Activated naive CD4-positive, alpha-beta T cell treated with anti-CD3 and anti-CD28 coated beads, Interleukin-2, amount 50 U/mL, for 24 hours (primary cell): Measurements from ENCODE around the gene RBCK1.
"Not testable (repeated sequence)": the region's sequence is repeated elsewhere in the genome, so short reads cannot be mapped to it uniquely, and the experiment has no call there.

Source experiments
- H3K27ac Mint-ChIP-seq: one replicate; pipeline ENCODE4 v1.8.0; 2021; ENCODE audit warnings: mild to moderate bottlenecking, mixed read lengths
- H3K27me3 Mint-ChIP-seq: one replicate; pipeline ENCODE4 v1.8.0; 2021; ENCODE audit warnings: mixed read lengths
- H3K36me3 Mint-ChIP-seq: one replicate; pipeline ENCODE4 v1.8.0; 2021; ENCODE audit warnings: mixed read lengths
- H3K4me1 Mint-ChIP-seq: one replicate; pipeline ENCODE4 v1.8.0; 2021; ENCODE audit warnings: mixed read lengths
- H3K4me3 Mint-ChIP-seq: one replicate; pipeline ENCODE4 v1.8.0; 2021; ENCODE audit warnings: mild to moderate bottlenecking, mixed read lengths
- H3K9me3 Mint-ChIP-seq: one replicate; pipeline ENCODE4 v1.8.0; 2021; ENCODE audit warnings: mixed read lengths

Gene RBCK1

DNA sequence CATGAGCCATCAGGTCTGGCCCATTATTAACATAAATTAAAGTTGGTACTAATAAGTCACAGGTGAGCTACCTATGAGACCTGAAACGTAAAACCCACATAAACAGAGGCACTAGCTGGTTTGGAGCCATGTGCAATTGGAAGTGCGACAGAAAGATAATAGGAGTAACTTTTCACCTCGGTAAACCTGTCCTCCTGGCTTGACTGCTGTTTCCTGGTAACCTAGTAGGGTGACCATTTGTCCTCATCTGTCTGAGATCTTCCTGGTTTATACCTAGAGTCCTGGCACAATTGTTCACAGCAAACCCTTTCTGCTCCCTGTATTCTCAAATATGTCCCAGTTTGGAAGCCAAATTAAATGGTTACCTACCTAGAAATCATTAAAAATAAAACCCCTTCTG lies 46.9 kb downstream of the RBCK1 start:
- H3K27me3 Mint-ChIP-seq, result no peaks in the 10 kb centered on the region
- peaks cover 45% of the 10 kb centered on the region for H3K4me1 Mint-ChIP-seq
- no peak overlapping the region for H3K27ac Mint-ChIP-seq
- no peak overlapping the region for H3K4me3 Mint-ChIP-seq
- H3K36me3 Mint-ChIP-seq, result peaks cover 3% of the 10 kb centered on the region
- H3K9me3 Mint-ChIP-seq, result no peaks in the 10 kb centered on the region

DNA sequence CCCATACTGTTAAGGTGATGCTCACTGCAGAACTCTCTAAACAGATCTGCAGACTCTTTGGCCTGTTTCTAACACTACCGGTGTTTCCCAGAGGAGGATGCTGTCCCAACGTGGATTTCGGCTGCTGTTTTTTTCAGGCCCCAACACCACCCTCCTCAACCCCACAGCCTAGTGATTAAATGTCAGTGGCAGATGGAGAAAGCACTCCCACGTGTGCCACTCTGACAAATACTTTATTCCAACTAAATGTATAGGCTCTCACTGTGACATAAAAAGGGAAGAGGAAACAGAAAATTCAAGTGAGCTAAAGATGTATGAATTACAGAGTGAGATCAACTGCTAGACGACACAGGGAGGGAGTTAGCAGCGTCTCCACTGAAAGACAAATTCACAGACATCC lies 50.7 kb downstream of the RBCK1 start:
- Mint-ChIP-seq H3K4me3 (peak overlapping the region; percentile 19), H3K27ac (peak overlapping the region; percentile 35), H3K36me3 (peaks cover 3% of the 10 kb centered on the region), H3K4me1 (peaks cover 58% of the 10 kb centered on the region), H3K27me3 (no peaks in the 10 kb centered on the region), H3K9me3 (no peaks in the 10 kb centered on the region)

DNA sequence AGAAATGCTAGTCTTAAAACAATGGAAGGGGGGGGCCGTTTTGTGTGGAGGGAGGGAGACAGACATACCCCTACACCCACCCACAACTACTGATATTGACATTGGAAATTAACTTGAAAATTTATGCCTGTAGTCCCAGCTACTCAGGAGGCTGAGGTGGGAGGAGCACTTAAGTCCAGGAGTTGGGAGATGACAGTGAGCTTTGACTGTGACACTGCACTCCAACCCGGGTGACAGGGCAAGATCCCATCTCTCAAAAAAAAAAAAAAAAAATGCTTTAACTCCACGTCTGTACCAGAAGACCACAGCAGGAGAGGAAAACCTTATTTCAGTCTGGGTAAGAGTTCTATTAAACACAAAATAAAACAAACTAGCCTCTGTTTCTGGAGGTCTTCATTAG lies 52.1 kb downstream of the RBCK1 start:
- Mint-ChIP-seq H3K27me3 (no peaks in the 10 kb centered on the region), H3K27ac (peak overlapping the region; percentile 25), H3K4me1 (peaks cover 54% of the 10 kb centered on the region), H3K9me3 (no peaks in the 10 kb centered on the region), H3K4me3 (peak overlapping the region; percentile 99), H3K36me3 (peaks cover 3% of the 10 kb centered on the region)

DNA sequence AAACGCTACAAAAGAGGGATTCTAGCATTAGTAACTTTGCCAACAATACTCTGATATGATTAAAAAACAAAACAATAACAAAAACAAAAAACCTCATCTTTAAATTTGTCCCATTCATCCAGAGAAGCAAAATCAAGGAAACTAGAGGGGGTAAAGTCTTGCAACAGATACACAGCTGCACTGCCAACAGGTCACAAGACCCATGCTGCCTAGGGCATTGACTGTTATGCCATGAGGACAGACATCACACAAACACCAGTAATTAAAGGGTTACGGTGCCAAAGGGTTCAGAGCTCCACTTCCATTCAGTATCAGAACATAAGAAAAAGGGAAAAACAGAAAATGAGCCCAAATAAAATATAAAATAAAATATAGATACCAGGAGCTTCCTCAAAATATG lies 52.6 kb downstream of the RBCK1 start:
- Mint-ChIP-seq H3K9me3 (no peaks in the 10 kb centered on the region), H3K27ac (peak overlapping the region; percentile 25), H3K36me3 (peaks cover 3% of the 10 kb centered on the region), H3K4me3 (peak overlapping the region; percentile 99), H3K4me1 (peaks cover 53% of the 10 kb centered on the region), H3K27me3 (no peaks in the 10 kb centered on the region)

DNA sequence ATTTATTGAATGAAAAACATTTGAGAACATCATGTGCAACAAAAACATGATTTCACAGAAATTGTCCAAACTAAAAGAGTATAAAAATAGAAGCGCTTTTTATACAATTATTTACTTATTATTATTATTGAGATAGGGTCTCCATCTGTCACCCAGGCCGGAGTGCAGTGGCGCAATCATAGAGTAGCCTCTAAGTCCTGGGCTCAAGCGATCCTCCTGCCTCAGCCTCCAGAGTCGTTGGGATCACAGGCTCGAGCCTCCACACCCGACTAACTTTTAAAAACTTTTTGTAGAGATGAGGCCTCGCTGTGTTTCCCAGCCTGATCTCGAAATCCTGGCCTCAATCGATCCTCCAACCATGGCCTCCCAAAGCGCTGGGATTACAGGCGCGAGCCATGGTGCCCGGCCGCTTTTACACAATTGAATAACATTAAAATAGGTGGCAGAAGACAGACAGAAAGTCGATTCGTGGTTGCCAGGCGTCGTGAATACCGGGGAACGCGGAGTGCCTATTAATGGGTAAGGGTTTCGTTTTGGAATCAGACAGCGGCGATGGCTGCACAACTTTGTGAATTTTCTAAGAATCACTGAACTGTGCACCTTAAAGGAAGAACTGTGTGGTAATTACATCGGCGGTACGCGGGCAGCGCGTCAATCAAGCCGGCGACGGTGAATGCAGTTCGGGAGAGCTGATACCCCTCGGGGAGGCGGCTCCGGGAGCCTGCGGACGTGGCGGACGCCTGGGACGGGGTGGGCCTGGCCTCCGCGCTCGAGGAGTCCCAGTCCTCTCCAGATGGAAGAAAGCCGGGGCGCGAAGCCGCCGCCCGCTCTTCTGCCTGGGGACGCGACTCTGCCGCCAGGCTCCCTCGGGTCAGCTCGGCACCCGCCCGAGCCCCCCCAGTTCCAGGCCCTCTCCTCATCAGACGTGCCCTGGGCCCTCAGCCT lies 53.4 kb downstream of the RBCK1 start:
- Mint-ChIP-seq H3K9me3 (no peaks in the 10 kb centered on the region), H3K4me1 (peaks cover 49% of the 10 kb centered on the region), H3K27ac (peak overlapping the region; percentile 96), H3K36me3 (peaks cover 3% of the 10 kb centered on the region), H3K27me3 (no peaks in the 10 kb centered on the region), H3K4me3 (peak overlapping the region; percentile 99)

DNA sequence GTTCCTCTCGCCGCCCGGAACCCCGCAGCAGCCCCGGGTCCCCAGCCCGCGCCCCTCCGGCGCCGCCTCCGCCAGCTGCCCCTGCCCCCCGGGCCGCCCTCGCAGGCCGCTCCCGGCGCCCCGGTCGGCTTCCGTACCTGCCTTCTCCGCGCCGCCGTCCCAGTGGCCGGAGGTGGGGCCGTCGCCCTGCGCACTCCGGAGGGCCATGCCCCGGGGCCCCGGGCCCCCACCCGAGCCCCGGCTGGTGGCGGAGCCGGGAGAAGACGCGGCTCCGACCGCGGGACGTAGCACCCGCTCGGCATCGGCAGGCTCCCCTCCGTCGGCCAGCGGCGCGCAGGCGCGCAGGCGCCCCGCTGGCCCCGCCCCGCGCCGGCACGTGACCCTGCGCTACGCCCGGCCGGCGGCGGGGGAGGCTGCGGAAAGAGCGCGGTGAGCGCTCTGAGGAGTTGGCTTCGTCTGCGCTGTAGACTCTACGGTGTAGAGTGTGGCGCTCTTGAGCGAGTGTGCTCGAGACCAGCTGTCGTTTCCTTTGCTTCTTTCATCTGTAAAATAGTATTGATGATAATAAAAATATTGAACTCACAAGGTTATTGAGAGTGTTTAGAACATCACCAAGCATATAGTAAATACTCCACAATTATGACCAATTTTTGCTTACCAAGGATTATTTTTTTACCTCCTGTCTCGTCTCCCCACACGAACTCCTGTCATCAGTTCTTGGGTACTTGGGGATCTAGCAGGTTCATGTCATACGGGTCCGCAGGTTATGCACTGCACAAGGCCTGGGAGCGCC lies 54.3 kb downstream of the RBCK1 start, which contains the start of gene TBC1D20:
TSS of gene TBC1D20 (minus strand) at position 335 of the 793 bp plus-strand sequence. CDS start at position 207, 128 bp downstream.
- Mint-ChIP-seq H3K27me3 (no peaks in the 10 kb centered on the region), H3K9me3 (no peaks in the 10 kb centered on the region), H3K27ac (peak within 1 kb of the TSS; percentile 97), H3K4me1 (peaks cover 47% of the 10 kb centered on the region), H3K4me3 (peak within 1 kb of the TSS; percentile 99), H3K36me3 (peaks cover 2% of the 10 kb centered on the region)

DNA sequence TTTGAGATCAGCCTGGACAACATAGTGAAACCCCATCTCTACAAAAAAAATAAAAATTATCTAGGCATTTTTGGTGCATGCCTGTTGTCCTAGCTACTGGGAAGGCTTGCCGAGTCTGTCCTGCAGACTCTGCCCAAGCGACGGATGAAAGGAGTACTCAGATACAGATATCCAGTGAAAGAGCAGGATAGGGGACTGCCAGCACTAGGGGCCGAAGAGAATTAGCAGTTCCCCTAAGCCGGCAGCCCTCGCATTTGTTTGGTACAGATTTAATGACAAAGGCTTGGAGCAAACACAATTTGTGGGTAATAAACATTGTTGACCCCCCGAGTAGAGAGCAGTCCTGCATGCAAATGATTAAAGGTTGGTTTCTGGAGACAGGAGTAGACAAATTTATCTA lies 59.7 kb downstream of the RBCK1 start:
- Mint-ChIP-seq H3K27ac (no peak overlapping the region), H3K36me3 (no peaks in the 10 kb centered on the region), H3K9me3 (no peaks in the 10 kb centered on the region), H3K4me3 (no peak overlapping the region), H3K4me1 (peaks cover 6% of the 10 kb centered on the region), H3K27me3 (no peaks in the 10 kb centered on the region)

DNA sequence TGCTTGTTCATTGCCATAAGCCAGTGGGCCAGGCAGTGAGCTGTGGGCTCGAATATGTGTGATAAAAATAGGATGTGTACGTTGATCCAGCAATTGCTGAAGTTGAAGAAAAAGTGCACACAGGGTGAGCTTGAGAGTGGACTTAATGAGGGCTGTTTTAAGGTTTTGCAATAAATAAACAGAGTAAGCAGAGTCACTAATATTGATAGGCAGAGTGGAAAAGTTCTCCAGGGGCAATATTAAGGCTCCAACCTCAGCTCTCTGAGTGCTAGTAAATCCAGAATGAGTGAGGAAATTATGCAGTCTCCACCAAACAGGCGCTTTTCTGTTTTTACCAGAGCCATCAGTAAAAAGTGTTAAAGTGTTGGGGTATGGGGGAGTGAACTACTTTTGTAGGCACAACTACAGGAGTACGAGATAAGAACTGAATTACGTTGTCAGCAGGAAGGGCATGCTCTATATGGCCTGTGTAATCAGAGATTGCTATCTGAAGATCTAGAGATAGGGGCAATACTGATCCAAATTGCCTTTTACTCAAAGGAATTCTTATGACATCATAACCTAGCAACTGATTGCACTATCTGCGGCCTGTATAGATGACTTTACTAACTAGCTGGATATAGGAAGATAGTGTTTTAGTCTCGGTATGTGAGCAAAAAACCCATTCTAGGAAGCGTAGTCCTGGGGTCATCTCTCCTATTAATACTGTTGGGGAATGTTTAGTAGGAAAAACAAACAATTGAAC lies 61.8 kb downstream of the RBCK1 start:
- Mint-ChIP-seq H3K9me3 (no peaks in the 10 kb centered on the region), H3K36me3 (no peaks in the 10 kb centered on the region), H3K27ac (no peak overlapping the region), H3K4me1 (peaks cover 3% of the 10 kb centered on the region), H3K4me3 (no peak overlapping the region), H3K27me3 (no peaks in the 10 kb centered on the region)

DNA sequence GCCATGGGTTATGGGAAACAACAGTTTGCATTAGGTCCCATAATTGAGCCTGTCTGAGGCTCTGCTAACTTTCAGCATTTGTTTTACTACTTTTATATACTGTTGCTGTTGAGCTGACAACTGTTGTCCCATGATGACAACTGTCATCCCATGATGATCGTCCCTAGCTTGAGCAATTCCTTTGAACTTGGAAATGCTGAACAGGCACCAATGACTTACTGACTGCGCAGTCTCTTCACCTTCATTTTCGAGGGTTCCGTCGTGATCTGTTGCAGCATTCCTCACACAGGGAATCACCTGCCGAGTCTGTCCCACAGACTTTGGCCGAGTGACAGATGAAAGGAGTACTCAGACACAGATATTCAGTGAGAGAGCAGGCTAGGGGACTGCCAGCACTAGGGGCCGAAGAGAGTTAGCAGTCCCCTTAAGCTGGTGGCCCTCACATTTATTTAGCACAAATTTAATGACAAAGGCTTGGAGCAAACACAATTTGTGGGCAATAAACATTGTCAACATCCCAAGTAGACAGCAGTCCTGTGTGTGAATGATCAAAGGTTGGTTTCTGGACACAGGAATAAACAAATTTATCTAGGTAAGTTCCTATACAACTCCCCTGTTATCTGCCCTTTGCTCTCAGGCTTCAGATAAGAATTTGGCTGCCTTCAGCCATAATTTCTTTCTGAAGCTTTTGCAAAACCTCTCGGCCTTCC lies 64.2 kb downstream of the RBCK1 start:
- no peaks in the 10 kb centered on the region for H3K9me3 Mint-ChIP-seq
- peak overlapping the region; percentile 59 for H3K27ac Mint-ChIP-seq
- peaks cover 3% of the 10 kb centered on the region for H3K4me1 Mint-ChIP-seq
- no peaks in the 10 kb centered on the region for H3K36me3 Mint-ChIP-seq
- H3K4me3 Mint-ChIP-seq, result no peak overlapping the region
- H3K27me3 Mint-ChIP-seq, result no peaks in the 10 kb centered on the region

DNA sequence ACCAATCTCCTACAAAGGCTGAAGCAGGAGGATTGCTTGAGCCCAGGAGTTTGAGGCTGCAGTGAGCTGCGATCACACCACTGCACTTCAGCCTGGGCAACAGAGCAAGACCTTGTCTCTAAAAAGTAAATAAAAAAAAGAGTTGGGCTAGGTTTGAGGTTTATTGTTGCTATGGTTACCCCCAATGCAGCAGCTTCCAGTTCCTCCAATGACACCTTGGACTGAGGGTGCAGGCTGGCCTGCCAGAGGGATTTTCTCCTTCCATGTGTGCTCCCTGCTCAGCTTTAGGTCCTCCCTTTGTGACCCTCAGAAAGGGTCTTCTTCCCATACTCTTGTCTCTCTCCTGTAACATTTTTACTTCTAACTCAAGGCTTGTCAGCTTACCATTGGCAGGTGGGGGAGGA lies 64.8 kb downstream of the RBCK1 start:
- Mint-ChIP-seq H3K27ac (peak overlapping the region; percentile 59), H3K27me3 (no peaks in the 10 kb centered on the region), H3K4me1 (peaks cover 4% of the 10 kb centered on the region), H3K36me3 (no peaks in the 10 kb centered on the region), H3K9me3 (no peaks in the 10 kb centered on the region), H3K4me3 (no peak overlapping the region)

DNA sequence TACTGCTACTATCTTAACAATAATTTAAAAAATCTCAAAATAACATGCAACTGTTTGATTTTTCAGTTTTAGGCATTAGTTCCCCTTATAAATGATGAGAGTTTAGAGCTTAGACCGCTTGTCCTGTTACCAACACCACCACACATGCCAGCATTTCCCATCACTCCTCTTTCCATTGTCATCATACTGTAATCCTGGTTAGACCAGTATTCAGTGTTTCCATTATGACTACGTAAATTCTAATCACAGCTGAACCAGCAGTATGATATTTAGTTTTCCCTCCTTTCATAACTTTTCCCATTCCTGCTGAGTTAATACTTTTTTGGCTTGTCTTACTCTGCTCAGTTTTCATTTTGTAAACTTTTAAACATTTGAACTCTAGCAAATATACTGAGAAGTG lies 66.5 kb downstream of the RBCK1 start:
- H3K27ac Mint-ChIP-seq, result peak overlapping the region; percentile 14
- H3K4me3 Mint-ChIP-seq, result no peak overlapping the region
- no peaks in the 10 kb centered on the region for H3K36me3 Mint-ChIP-seq
- H3K4me1 Mint-ChIP-seq, result peaks cover 13% of the 10 kb centered on the region
- no peaks in the 10 kb centered on the region for H3K9me3 Mint-ChIP-seq
- H3K27me3 Mint-ChIP-seq, result no peaks in the 10 kb centered on the region

DNA sequence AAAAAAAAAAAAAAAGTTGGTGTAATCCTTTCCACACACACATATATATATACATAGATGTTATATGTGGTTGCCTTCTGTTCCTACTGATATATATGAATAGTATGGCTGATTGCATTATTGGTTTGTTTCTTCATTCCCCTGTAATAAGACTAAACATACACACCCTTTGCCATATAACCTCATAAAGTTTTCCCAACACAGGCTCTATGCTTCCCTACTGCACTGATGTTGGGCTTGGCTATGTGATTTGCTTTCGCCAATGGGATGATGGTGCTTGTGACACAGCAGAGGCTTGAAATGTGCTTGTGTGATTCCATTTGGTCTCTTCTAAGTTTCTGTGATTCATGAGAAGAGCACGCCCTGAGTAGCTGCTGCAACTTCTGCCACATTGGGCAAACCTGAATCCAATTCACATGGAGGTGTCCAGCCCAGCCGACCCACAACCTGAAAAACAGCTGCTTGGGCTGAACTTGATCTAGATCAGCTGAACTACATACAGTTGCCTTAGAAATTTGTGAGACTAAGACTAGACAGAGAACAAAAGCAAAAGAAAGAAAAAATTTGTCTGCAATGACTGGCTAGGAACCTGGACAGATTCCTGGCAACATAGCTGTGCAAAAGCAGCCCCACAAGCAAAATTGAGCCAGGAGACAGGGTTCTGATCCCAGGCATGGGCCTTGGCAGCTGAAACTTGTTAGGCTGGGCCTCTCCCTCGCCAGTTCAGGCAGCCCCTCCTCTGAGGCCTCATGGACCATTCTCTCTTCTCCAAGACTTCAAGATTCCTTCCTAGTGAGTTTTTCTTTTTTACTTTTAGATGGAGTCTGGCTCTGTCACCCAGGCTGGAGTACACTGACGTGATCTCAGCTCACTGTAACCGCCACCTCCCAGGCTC lies 67.6 kb downstream of the RBCK1 start:
- Mint-ChIP-seq H3K4me1 (peaks cover 14% of the 10 kb centered on the region), H3K27me3 (no peaks in the 10 kb centered on the region), H3K4me3 (no peak overlapping the region), H3K9me3 (no peaks in the 10 kb centered on the region), H3K36me3 (no peaks in the 10 kb centered on the region), H3K27ac (no peak overlapping the region)

DNA sequence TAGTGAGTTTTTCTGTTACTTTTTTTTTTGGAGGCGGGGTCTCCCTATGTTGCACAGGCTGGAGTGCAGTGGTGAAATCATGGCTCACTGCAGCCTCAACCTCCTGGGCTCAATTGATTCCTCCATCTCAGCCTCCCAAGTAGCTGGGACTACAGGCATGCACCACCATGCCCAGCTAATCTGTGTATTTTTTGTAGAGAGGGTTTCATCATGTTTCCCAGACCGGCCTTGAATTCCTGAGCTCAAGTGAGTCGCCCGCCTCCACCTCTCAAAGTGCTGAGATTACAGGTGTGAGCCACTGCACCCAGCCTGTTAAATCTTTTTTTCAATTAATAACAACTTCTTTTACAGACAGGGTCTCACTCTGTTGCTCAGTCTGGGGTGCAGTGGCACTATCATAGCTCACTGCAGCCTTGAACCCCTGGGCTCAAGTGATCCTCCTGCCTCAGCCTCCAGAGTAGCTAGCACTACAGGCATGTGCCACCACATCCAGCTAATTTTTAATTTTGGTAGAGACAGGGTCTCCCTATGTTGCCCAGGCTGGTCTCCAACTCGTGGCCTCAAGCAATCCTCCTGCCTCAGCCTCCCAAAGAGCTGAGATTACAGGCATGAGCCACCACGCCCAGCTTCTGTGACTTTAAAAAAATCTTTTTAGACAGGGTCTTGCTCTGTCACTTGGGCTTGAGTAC lies 68.6 kb downstream of the RBCK1 start:
- not testable (repeated sequence) for H3K4me3 Mint-ChIP-seq, H3K27ac Mint-ChIP-seq, H3K9me3 Mint-ChIP-seq, H3K27me3 Mint-ChIP-seq, H3K36me3 Mint-ChIP-seq
- peaks cover 23% of the 10 kb centered on the region for H3K4me1 Mint-ChIP-seq
